Erythroblast (primary cell): Measurements from ENCODE around the gene VPS26B.

Experiments used
- GATA1 ChIP-seq: IDR thresholded peaks from 2 replicates; pipeline ENCODE4 v1.6.1; 2011; ENCODE audit warnings: low read depth, mild to moderate bottlenecking, control low read depth, low read length, moderate library complexity
- POLR2A ChIP-seq: IDR thresholded peaks from 2 replicates; pipeline ENCODE4 v1.6.1; 2011; ENCODE audit warnings: mild to moderate bottlenecking, low read length

- TF ChIP-seq POLR2A (no peak), GATA1 (no peak)
These were observed 70.2 kb downstream of the VPS26B start for GRCh38 chr11:134294664-134295063.
